ENCODE data around the gene MAST3. TPM values are rescaled to one million over a fixed set of nuclear protein-coding genes. Genes with fewer than 3 reads are reported as not detected.

MAST3 gene
- polyA plus RNA-seq, 1 of the 3 experiments (the other 2 are of a cell fraction) = 4.5 TPM

DNA sequence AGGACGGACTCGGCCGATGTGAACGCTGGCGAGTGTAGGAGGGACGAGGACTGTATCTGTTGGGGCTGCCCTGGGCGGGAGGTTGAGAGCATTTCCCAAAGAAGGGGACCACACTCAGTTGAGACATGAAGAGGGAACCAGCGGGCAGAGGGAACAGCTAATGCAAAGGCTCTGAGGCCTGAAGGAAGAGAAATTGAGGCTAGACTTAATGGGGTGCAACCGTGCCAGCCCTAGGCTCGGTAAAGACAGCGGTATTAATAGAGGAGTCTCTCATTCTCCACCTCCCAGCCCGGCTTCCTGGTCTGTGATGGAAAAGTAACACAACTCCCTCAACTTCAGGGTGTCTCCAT is 96.6 kb downstream of the MAST3 start (continued):
- TF ChIP-seq, protein P1, sequence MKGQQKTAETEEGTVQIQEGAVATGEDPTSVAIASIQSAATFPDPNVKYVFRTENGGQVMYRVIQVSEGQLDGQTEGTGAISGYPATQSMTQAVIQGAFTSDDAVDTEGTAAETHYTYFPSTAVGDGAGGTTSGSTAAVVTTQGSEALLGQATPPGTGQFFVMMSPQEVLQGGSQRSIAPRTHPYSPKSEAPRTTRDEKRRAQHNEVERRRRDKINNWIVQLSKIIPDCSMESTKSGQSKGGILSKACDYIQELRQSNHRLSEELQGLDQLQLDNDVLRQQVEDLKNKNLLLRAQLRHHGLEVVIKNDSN (IDR thresholded peaks at IDR 0.05; ENCODE audit: borderline replicate concordance, low read depth) = no peak
- no peak for TF ChIP-seq SMC3 (IDR thresholded peaks at IDR 0.05; ENCODE audit: low read depth, low read length)
- no peak for TF ChIP-seq PBX3 (IDR thresholded peaks at IDR 0.05)
- no peak for TF ChIP-seq FOSL2 (IDR thresholded peaks at IDR 0.05; ENCODE audit: borderline replicate concordance, low read depth)
- TF ChIP-seq, protein P2, sequence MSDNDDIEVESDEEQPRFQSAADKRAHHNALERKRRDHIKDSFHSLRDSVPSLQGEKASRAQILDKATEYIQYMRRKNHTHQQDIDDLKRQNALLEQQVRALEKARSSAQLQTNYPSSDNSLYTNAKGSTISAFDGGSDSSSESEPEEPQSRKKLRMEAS (IDR thresholded peaks at IDR 0.05; ENCODE audit: low read depth) = no peak
- TF ChIP-seq CHD2 (IDR thresholded peaks at IDR 0.05; ENCODE audit: low read length, partially characterized antibody) = no peak
- no peak for TF ChIP-seq ELF1 (IDR thresholded peaks at IDR 0.05)
- TF ChIP-seq POLR2AphosphoS5 (IDR thresholded peaks at IDR 0.05; ENCODE audit: low read depth, low read length) = no peak
- no peak for TF ChIP-seq TAF1 (IDR thresholded peaks at IDR 0.05; ENCODE audit: borderline replicate concordance, low read depth, low read length)

GRCh38 chr19:18194554-18195238 is 97.1 kb downstream of the MAST3 start:
- ChIA-PET POLR2A (interaction anchor here (0.7 kb wide), 1 partner anchor 10 kb away, joined by 3 read pairs; the partner anchor contains the start of gene RAB3A), CTCF (interaction anchor here (0.8 to 20.7 kb wide), 7 partner anchors 9 to 397 kb away, joined by 3 to 505 read pairs (median 9); partner anchors contain the start of gene RAB3A)
- WGBS (ENCODE audit: low lambda C conversion rate) = 16% methylated on average over 19 of the region's 27 CpGs
- peaks cover 9% of the 10 kb centered on the region; the same call in 1 of the 2 replicates for H3K79me2 ChIP-seq (ENCODE audit: insufficient read depth)
- peak overlapping the region; percentile 99 for H3K4me2 ChIP-seq
- peaks cover 8% of the 10 kb centered on the region; the same call in 1 of the 2 replicates for H4K20me1 ChIP-seq (ENCODE audit: insufficient read depth)
- no peaks in the 10 kb centered on the region for H3K9me2 ChIP-seq
- no peak overlapping the region for H3K9ac ChIP-seq
- no peak for TF ChIP-seq ELF1 (IDR thresholded peaks at IDR 0.05)
- no peak for TF ChIP-seq PBX3 (IDR thresholded peaks at IDR 0.05)
- 0 out of 2 replicates have a peak, but pooled peaks have one; percentile 26 for TF ChIP-seq NRF1 (IDR thresholded peaks at IDR 0.05; ENCODE audit: low read depth, low read length)
- TF ChIP-seq SIN3A (IDR thresholded peaks at IDR 0.05; ENCODE audit: borderline replicate concordance, low read depth, low read length) = 0 out of 2 replicates have a peak, but pooled peaks have one; percentile 9
- DNase-seq = peak; percentile 88
- peak overlapping the region; percentile 72; the same call in 1 of the 2 replicates for H2AFZ ChIP-seq (ENCODE audit: low read depth)
- no peak overlapping the region; a peak in 2 of 4 replicates for H3K27ac ChIP-seq (ENCODE audit: low read depth in 2 of 2, low read length in 1 of 2)
- no peaks in the 10 kb centered on the region for H3K9me3 ChIP-seq
- no peaks in the 10 kb centered on the region for H3K27me3 ChIP-seq (ENCODE audit: insufficient read depth)
- H3K36me3 ChIP-seq (replicated peaks in 1 of 2; ENCODE audit: control insufficient read depth in 1 of 2, insufficient read depth in 2 of 2, low read length in 1 of 2) = peaks cover 0 to 6% of the 10 kb centered on the region in 2 experiments
- peaks cover 11% of the 10 kb centered on the region for H3F3A ChIP-seq (replicated peaks; ENCODE audit: insufficient read depth)
- H3K4me3 ChIP-seq (ENCODE audit: low read depth in 2 of 2, low read length in 1 of 2) = peak overlapping the region; percentile 72 to 94
- H3K4me1 ChIP-seq (ENCODE audit: control insufficient read depth in 1 of 2, insufficient read depth in 2 of 2, low read depth in 1 of 2, low read length in 1 of 2) = peaks cover 9 to 26% of the 10 kb centered on the region in 2 experiments; a peak in 2 of 4 replicates
